Measurements from ENCODE around the gene WAPL.

The WAPL gene

GRCh38 chr10:86446987-86447386 is 74.6 kb downstream of the WAPL start:
- TF ChIP-seq EZH2phosphoT487 (IDR thresholded peaks at IDR 0.05; ENCODE audit: borderline replicate concordance) (no peak), CTCF (conservative IDR thresholded peaks at IDR 0.05; ENCODE audit: low read length) (no peak)
- no peaks in the 10 kb centered on the region for H3K9me3 ChIP-seq (ENCODE audit: insufficient read depth, low read depth, low read length)
- H3K79me2 ChIP-seq (ENCODE audit: insufficient read depth, low read length): peaks cover 4% of the 10 kb centered on the region; the same call in 1 of the 2 replicates
- H3K27me3 ChIP-seq (ENCODE audit: insufficient read depth, low read length, poor library complexity, severe bottlenecking): no peaks in the 10 kb centered on the region
- H3K4me3 ChIP-seq (ENCODE audit: low read length, poor library complexity, severe bottlenecking): no peak overlapping the region
- H3K4me1 ChIP-seq (ENCODE audit: insufficient read depth, low read length, poor library complexity, severe bottlenecking): no peaks in the 10 kb centered on the region
- no peak overlapping the region for H3K9ac ChIP-seq (ENCODE audit: low read depth, low read length, poor library complexity, severe bottlenecking)
- no peak overlapping the region for H3K4me2 ChIP-seq (ENCODE audit: low read depth, low read length, poor library complexity, severe bottlenecking)
- H4K20me1 ChIP-seq (ENCODE audit: insufficient read depth, low read length, poor library complexity, severe bottlenecking): no peaks in the 10 kb centered on the region
- no peak overlapping the region for H2AFZ ChIP-seq (ENCODE audit: low read length)
- H3K36me3 ChIP-seq (ENCODE audit: insufficient read depth, low read length): peaks cover 96% of the 10 kb centered on the region; the same call in 1 of the 2 replicates
- no peaks in the 10 kb centered on the region for H3K9me2 ChIP-seq (replicated peaks; ENCODE audit: low read depth, low read length)
- no peaks in the 10 kb centered on the region for H3F3A ChIP-seq (ENCODE audit: low read depth)

GRCh38 chr10:86446440-86446839 is 75.2 kb downstream of the WAPL start:
- no peak overlapping the region for H2AFZ ChIP-seq (ENCODE audit: low read length)
- no peak overlapping the region for H3K4me2 ChIP-seq (ENCODE audit: low read depth, low read length, poor library complexity, severe bottlenecking)
- no peaks in the 10 kb centered on the region for H3F3A ChIP-seq (ENCODE audit: low read depth)
- H3K4me1 ChIP-seq (ENCODE audit: insufficient read depth, low read length, poor library complexity, severe bottlenecking): no peaks in the 10 kb centered on the region
- no peaks in the 10 kb centered on the region for H4K20me1 ChIP-seq (ENCODE audit: insufficient read depth, low read length, poor library complexity, severe bottlenecking)
- no peaks in the 10 kb centered on the region for H3K9me2 ChIP-seq (replicated peaks; ENCODE audit: low read depth, low read length)
- H3K9ac ChIP-seq (ENCODE audit: low read depth, low read length, poor library complexity, severe bottlenecking): no peak overlapping the region
- no peaks in the 10 kb centered on the region for H3K27me3 ChIP-seq (ENCODE audit: insufficient read depth, low read length, poor library complexity, severe bottlenecking)
- no peak overlapping the region for H3K4me3 ChIP-seq (ENCODE audit: low read length, poor library complexity, severe bottlenecking)
- no peak for TF ChIP-seq EZH2phosphoT487 (IDR thresholded peaks at IDR 0.05; ENCODE audit: borderline replicate concordance)
- no peak for TF ChIP-seq CTCF (conservative IDR thresholded peaks at IDR 0.05; ENCODE audit: low read length)
- peaks cover 4% of the 10 kb centered on the region; the same call in 1 of the 2 replicates for H3K79me2 ChIP-seq (ENCODE audit: insufficient read depth, low read length)
- H3K36me3 ChIP-seq (ENCODE audit: insufficient read depth, low read length): peaks cover 96% of the 10 kb centered on the region; the same call in 1 of the 2 replicates
- H3K9me3 ChIP-seq (ENCODE audit: insufficient read depth, low read depth, low read length): no peaks in the 10 kb centered on the region

GRCh38 chr10:86443936-86444335 is 77.7 kb downstream of the WAPL start:
- no peak for TF ChIP-seq CTCF (conservative IDR thresholded peaks at IDR 0.05; ENCODE audit: low read length)
- TF ChIP-seq EZH2phosphoT487 (IDR thresholded peaks at IDR 0.05; ENCODE audit: borderline replicate concordance): no peak
- no peak overlapping the region for H3K4me2 ChIP-seq (ENCODE audit: low read depth, low read length, poor library complexity, severe bottlenecking)

More at GRCh38 chr10:86443936-86444335, 77.7 kb downstream of the WAPL start:
- H3K4me3 ChIP-seq (ENCODE audit: low read length, poor library complexity, severe bottlenecking): no peak overlapping the region
- no peaks in the 10 kb centered on the region for H3K4me1 ChIP-seq (ENCODE audit: insufficient read depth, low read length, poor library complexity, severe bottlenecking)
- no peak overlapping the region for H3K9ac ChIP-seq (ENCODE audit: low read depth, low read length, poor library complexity, severe bottlenecking)
- H4K20me1 ChIP-seq (ENCODE audit: insufficient read depth, low read length, poor library complexity, severe bottlenecking): no peaks in the 10 kb centered on the region
- no peaks in the 10 kb centered on the region for H3K27me3 ChIP-seq (ENCODE audit: insufficient read depth, low read length, poor library complexity, severe bottlenecking)
- no peak overlapping the region for H2AFZ ChIP-seq (ENCODE audit: low read length)
- H3F3A ChIP-seq (ENCODE audit: low read depth): no peaks in the 10 kb centered on the region
- H3K79me2 ChIP-seq (ENCODE audit: insufficient read depth, low read length): peaks cover 4% of the 10 kb centered on the region; the same call in 1 of the 2 replicates
- H3K9me3 ChIP-seq (ENCODE audit: insufficient read depth, low read depth, low read length): no peaks in the 10 kb centered on the region
- H3K36me3 ChIP-seq (ENCODE audit: insufficient read depth, low read length): peaks cover 92% of the 10 kb centered on the region; the same call in 1 of the 2 replicates
- no peaks in the 10 kb centered on the region for H3K9me2 ChIP-seq (replicated peaks; ENCODE audit: low read depth, low read length)
